ENCODE measurements around the gene URAD.

GRCh38 chr13:27956576-27957300 lies 31.8 kb downstream of the URAD start:
- TF ChIP-seq CTCF (IDR thresholded peaks at IDR 0.05) (no peak), POLR2A (IDR thresholded peaks at IDR 0.05; ENCODE audit: low read depth) (no peak)
